Stimulated activated CD8-positive, alpha-beta memory T cell treated with anti-CD3 and anti-CD28 coated beads, Interleukin-7, amount 100 ng/mL, for 24 hours (primary cell): Measurements from ENCODE around the gene KIF13A.
"Not testable (repeated sequence)": the region's sequence is repeated elsewhere in the genome, so short reads cannot be mapped to it uniquely, and the experiment has no call there.

Experiments used
- DNase-seq: peaks from one replicate; pipeline ENCODE4 v3.0.0-alpha.2; 2020; ENCODE audit warnings: low read depth

The KIF13A gene

GRCh38 chr6:17899491-17899890, 87.9 kb downstream of the KIF13A start:
- no peak for DNase-seq

GRCh38 chr6:17897681-17898080, 89.8 kb downstream of the KIF13A start:
- no peak for DNase-seq

- no peak for DNase-seq
Observed at GRCh38 chr6:17894905-17895304, 92.5 kb downstream of the KIF13A start.

- no peak for DNase-seq
Observed at GRCh38 chr6:17894191-17894590, 93.2 kb downstream of the KIF13A start.

GRCh38 chr6:17892097-17892686, 95.2 kb downstream of the KIF13A start:
- DNase-seq = no peak

- DNase-seq = no peak
Observed at GRCh38 chr6:17890309-17890708, 97.1 kb downstream of the KIF13A start.

GRCh38 chr6:17889777-17890176, 97.7 kb downstream of the KIF13A start:
- DNase-seq = not testable (repeated sequence)

GRCh38 chr6:17886891-17887290, 100.5 kb downstream of the KIF13A start:
- no peak for DNase-seq

DNA sequence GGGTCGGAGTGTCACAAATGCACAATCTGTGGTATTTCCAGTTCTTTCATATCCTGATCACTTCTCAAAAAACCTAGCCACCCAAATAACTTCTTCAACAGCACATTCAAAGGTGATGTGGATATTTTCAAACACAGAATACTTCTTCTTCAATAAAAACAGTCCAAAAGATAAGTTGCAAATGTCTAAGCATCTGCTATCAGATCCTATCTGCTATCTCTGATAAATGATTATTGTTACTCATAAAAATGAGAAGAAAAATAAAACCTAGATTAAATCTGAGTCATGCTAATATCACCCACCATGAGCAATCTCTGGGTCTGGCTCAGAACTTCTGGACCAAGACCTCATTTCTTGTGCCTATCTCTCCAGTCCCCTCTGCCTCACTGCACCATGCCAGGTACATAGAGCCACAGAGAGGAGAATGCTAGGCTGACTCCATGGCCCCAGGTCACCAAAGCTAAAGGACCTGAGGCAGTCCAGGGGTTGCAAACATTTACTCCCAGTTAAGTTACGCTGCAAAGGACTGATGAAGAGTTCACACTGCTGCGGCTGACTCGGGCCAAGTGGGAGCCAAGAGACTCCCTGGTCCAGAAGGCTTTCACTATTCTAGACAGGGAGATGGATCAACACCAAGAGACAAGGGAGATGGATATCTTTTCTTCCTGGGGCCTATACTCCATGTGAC, 101.4 kb downstream of the KIF13A start:
- DNase-seq = no peak

DNA sequence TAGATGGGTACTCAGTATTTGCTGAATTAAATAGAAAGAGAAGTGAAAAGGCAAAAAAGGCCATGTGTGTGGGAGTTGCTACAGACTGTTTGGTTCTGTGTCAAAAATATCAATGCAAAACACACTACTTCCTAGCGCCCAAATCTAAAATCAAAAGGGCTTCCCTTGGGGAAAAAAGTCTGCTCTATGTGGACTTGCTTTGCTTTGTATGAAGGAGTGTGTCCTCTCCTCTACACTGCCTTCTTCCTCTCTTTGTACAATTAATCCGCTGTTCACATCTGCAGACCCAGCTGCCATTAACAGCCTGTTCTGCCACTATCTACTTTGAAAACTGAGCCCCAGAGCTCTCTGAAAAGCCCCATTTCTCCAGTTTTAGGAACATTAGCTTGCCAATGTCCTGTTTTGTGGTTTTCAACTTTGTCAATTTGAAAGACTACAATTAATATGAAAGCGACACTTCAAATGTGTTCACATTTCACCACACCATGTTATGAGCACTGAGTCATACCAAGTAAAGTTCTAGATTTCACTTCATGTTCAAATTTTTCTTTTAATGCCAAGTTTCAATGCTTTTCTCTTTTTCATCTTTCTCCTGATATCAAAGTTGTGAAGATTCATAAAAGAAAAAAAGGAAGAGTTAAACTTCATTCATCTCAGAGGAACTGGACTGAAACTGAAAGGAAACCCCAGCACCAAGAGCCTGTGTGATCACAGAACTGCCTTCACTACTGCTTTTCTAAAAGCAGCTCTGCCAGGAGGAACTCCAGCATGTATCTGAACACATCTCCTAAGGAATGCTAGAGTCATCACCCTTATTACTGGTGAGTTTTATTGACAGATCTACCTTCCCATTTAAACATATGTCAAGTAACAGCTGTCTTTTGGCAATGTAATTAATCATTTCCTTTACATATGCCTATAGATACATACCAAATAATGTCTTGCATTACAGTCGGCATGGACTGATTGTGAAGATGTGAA, 102.6 kb downstream of the KIF13A start:
- DNase-seq = no peak

DNA sequence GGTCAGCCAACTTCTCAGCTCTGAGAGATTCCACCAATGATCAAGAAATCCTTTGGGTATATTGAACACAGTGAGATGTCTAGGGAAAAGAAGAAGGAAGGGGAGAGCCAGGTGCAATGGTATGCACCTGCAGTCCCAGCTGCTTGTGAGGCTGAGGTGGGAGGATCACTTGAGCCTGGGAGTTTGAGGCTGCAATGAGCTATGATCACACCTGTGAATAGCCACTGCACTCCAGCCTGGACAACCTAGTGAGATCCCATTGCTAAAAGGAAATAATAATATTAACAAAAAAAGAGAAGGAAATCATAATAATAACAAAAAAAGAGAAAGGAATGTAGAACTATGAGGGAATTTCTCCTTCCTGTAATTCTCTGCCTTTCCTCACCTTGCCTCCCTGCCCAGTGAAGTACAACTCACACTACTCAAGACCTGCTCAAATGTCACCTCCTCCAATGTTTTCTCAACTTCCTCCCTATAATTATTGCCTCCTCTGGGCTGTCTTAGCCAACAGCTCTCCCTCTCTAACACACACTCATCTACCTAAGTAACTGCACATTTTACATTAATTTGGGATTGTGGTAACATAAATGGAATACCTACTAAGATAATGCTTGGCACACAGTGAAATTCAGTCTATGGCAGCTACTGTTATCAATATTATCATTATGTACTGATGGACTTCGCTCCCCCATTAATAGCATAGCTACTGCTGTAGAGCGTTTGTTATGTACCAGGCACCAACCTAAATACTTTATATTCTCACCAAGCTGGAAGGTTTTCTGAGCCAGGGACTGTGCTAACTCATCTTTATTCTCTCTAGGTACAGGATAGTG, 103.6 kb downstream of the KIF13A start:
- DNase-seq = no peak

- DNase-seq = no peak
Observed at GRCh38 chr6:17881085-17881858, 106.2 kb downstream of the KIF13A start.

DNA sequence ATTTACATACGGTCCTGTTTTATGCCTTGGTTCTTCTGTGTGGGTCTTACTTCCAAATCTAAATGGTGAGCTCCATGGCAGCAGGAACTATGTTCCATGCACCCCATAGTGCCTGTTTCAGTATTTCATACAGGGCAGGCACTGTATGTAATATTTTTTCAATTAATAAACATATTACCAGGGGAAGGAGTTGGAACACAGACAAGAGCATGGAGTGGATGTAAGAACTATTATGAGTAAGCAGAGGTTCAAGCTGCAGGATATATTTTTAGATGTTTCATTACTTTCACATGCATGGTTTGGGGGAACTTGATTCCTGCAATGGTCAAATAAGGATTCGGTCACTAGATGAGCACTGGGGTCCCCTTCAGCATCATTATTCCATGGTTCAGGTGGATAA, 108.3 kb downstream of the KIF13A start:
- no peak for DNase-seq

GRCh38 chr6:17878734-17879133, 108.7 kb downstream of the KIF13A start:
- DNase-seq = no peak

DNA sequence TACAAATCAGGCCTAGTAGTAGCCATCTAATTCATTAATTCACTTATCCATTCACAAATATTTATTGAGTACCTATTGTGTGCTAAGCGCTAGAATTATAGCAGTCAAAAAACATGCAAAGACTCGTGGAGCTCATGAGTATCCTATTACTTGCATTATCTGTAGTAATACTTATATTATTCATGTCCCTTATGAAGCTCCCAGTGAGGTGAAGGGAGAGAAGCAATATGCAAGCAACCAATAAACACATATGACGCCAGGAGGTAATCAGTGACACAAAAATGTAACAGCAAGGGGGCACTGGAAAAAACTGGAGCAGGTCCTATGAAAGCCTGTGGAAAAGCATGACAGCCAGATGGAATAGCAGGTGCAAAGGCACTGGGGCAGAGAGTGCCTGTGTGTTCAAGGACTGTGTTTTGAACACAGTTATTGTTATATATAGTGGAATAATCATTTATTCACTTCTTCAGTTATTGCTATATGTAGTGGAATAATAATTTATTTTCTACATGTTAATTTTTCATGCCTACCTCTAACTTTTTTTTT, 109.5 kb downstream of the KIF13A start:
- no peak for DNase-seq

DNA sequence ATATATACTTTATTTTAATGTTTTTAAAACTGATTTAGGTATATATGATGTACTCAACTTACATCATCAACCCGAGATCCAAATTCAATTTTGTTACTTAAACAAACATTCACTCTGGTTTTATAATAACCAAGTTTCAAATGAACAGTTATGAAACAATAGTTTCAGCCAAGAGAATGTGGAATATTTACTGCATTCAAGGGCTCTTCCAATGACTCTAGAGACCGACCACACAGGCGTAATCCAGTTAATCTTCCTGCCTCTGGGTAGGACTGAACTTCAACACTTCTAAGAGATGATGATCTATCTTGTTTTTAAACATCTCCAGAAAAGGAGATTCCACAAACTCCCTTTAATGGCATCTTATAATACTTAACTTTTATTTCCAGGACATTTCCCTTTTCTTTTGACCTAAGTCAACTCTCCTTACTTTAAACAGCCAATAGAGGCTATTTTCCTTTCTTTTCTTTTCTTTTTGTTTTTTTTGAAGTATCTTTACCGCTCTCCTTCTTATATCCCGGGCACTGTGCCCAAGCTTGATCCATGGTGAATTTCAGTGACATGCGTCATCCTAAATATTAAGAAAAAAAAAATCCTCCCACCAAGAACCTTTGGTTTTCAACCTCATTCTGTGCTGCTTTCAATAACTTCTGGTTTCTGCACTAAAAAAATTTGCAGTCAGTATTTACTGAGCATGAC, 110.1 kb downstream of the KIF13A start:
- DNase-seq = no peak

DNA sequence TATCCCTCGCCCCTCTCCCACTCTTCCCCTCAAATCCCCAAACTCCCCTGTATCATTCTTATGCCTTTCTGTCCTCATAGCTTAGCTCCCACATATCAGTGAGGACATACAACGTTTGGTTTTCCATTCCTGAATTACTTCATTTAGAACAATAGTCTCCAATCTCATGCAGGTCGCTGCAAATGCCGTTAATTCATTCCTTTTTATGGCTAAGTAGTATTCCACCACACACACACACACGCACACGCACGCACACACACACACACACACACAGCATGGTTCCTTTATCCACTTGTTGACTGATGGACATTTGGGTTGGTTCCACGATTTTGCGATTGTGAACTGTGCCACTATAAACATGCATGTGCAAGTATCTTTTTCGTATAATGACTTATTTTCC, 112.7 kb downstream of the KIF13A start:
- no peak for DNase-seq

DNA sequence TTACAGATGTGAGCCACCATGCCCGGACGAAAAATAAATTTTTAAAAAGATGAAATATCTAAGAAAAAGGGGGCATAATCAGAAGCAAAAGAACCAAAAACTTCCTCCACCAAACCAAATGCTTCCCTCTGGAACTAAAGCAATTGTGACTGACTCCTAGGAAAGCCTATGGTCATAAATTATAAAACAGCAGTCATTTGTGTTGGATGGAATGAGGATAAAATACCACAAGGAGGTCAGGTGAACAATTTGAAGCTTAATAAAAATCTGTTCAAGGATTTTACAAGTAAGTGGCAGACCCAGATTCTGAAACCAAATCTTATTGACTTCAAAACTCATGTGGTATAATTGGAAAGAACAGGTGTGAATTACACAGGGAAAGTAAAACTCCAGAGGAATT, 114.5 kb downstream of the KIF13A start:
- no peak for DNase-seq

DNA sequence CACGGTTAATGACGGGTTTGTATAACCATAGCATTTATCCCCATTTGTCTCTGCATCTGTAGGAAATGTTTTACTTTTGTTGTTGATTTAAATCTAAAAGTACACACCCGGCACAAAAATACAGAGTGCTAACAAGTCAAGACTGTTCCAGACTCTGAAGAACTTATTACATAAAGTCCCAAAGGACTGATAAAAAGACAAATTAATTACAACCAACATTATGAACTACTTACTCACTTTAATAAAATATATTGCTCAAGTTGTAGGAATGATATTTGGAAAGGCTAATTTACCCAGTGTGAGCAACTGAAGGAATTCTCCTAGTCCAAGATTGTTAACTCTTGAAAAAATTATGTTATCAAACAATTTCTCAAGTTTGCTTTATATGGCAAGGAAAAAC, 115.6 kb downstream of the KIF13A start:
- no peak for DNase-seq

DNA sequence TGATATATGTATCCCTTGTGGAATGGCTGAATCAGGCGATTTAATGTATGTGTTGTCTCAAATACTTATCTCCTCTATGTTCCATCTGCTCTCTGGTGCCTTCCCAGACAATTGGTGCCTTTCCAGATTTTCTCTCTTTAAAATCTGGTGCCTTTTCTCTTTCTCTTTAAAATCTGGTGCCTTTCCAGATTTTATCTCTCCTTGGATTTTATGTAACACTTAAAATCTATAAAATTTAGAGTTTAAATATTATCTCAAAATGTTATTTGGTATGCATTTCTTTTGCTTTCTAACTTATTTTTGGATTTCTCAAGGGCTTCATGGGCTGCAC, 116.3 kb downstream of the KIF13A start:
- DNase-seq = no peak
